GM18498 (cell line): ENCODE results near the gene SPOCK1.
"Not testable (repeated sequence)": the region's sequence is repeated elsewhere in the genome, so short reads cannot be mapped to it uniquely, and the experiment has no call there.

Experiments used
- ATAC-seq: cut with Tn5 transposase; IDR thresholded peaks from one replicate; pipeline ENCODE4 v1.9.1; 2021; ENCODE audit warnings: mild to moderate bottlenecking, moderate library complexity; ENCODE audit not compliant: unreplicated experiment

SPOCK1 gene

GRCh38 chr5:137269946-137270345 lies 229.2 kb downstream of the SPOCK1 start:
- no peak for ATAC-seq

GRCh38 chr5:137269274-137269673 lies 229.9 kb downstream of the SPOCK1 start:
- ATAC-seq, result no peak

GRCh38 chr5:137268646-137269045 lies 230.5 kb downstream of the SPOCK1 start:
- ATAC-seq, result no peak

DNA sequence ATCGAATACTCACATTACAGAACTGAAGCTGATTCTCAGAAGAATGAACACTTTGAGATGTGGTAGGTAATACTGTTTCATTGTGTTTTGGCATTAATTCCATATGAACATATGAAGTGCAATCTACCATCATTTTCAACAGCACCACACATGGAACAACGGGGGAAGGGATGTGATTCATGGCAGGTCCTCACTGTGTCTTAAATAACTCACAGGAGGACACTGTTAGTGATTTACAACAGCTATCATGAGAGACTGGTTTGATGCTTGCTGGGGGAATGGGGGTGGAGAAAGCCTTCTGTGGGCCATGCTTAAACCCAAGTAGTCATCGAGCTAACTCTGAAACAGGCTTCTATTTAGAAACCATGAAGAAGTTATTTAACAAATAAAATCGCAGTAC lies 232.9 kb downstream of the SPOCK1 start:
- no peak for ATAC-seq

DNA sequence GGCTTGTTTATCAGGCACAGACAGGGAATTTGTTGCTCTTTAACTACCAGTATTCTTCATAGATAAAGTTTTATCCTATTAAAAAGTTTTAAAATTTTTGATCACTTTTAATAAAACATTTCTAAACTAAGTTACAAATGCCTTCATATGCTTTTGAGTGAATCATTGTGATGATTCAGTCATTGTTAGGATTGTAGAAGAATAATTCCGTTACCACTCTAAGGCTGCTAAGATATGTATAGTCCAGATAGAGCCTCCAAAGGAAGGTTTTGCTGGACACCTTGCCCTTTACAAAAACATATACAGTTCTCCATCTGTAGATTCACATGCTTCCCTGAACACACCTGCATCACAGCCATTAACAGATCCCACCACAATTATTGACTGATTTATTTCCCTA lies 233.7 kb downstream of the SPOCK1 start:
- no peak for ATAC-seq

GRCh38 chr5:137264573-137264972 lies 234.6 kb downstream of the SPOCK1 start:
- ATAC-seq, result no peak

- ATAC-seq, result no peak
These were observed 235.1 kb downstream of the SPOCK1 start for GRCh38 chr5:137264041-137264440.

GRCh38 chr5:137263371-137264005 lies 235.6 kb downstream of the SPOCK1 start:
- ATAC-seq, result no peak

GRCh38 chr5:137262818-137263217 lies 236.3 kb downstream of the SPOCK1 start:
- ATAC-seq, result no peak

GRCh38 chr5:137260820-137261695 lies 238.1 kb downstream of the SPOCK1 start:
- no peak for ATAC-seq

DNA sequence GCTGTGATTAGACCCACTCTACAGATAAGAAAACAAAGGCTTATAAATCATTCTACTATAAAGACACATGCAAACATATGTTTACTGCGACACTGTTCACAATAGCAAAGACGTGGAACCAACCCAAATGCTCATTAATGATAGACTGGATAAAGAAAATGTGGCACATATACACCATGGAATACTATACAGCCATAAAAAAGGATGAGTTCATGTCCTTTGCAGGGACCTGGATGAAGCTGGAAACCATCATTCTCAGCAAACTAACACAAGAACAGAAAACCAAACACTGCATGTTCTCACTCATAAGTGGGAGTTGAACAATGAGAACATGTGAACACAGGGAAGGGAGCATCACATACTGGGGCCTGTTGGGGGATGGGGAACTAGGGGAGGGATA lies 240.0 kb downstream of the SPOCK1 start:
- ATAC-seq, result not testable (repeated sequence)

- no peak for ATAC-seq
These were observed 244.7 kb downstream of the SPOCK1 start for GRCh38 chr5:137254119-137255090.

- no peak for ATAC-seq
These were observed 246.6 kb downstream of the SPOCK1 start for GRCh38 chr5:137252512-137252911.

DNA sequence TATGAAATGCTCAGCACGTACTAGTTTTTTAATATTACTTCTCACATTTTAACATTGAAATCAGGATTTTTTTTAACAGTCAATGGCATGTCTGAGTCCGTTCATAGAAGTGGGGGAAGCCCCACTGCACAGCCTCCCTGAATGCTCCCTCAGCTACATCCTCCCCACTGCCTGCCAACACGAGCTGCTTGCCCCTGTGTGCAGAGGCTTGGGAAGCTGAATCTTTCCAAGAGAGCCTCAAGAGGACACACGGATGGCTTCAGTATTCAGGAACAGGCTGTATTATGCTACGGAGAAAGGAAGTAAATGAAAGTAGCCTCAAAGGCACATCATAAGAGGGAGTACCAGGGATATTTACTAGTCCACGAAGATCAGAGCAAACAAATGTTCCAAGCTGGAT lies 248.7 kb downstream of the SPOCK1 start:
- no peak for ATAC-seq

DNA sequence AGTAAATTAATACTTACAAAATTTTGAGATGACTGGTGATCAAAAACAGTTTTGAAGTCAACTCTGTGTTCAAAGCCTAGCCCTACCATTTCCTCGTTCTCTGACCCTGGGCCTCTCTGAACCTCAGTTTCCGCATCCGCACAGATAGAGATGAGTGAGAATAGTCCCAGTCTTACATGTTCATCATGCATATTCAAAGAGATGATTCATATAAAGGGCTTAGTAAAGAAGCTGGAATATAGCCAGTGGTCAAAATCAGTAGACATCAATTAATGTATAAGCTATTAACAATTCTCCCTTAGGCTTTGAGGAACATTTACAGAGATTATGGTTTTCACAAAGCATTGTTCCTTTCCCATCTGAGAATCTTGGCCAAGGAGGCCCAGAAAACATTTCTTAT lies 250.6 kb downstream of the SPOCK1 start:
- ATAC-seq, result no peak

DNA sequence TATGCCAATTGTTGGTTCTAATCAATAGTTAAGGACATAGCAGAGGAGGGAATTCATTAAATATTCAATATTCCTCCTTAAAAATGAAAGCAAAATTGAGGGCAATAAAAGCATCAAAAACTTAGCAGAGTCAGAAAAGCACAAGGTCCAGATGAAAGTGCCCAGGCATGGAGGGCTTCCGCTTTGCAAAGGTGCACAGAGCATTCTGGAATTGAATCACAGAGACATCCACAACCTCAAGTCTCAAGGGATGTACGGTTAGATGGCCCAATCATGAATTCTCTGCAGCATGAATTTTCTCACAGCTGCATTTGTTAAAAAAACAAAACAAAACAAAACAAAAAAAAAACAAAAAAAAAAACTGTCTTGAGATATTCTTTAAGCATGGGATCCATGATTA lies 253.7 kb downstream of the SPOCK1 start:
- ATAC-seq, result no peak

GRCh38 chr5:137240285-137240684 lies 258.8 kb downstream of the SPOCK1 start:
- no peak for ATAC-seq

GRCh38 chr5:137236849-137237507 lies 262.1 kb downstream of the SPOCK1 start:
- ATAC-seq, result no peak

DNA sequence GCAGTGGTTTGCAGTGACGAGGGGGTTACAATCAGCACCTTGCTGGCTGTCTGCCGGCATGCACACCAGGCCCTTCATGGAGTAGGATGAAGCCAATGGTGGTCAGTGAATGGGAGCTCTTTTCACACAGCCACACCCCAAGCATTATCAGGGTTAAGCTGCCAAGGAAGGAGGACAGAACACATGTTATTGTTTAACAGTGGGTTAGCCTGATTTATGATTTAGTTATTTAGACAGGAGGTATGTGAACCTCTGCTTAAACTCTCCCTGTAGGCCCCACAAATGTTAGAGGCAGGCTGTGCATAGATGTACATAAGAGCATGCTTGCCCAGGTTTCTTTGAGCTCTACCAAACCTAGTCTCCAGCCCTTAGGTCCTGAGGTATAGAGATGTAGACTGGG lies 262.9 kb downstream of the SPOCK1 start:
- no peak for ATAC-seq
